HL-60 (cell line): Measurements from ENCODE around the gene HMCN2.

ENCODE experiments used
- DNase-seq, 2 experiments: peaks; one replicate each; pipeline ENCODE4 v3.0.0-alpha.2; 2010 to 2020; ENCODE audit warnings: low read depth in 1 of 2, low spot score in 1 of 2
- H3K27ac ChIP-seq: fragments of 250-450 bp; sonication (Bioruptor Pico); replicated peaks from 2 replicates; pipeline ENCODE4 v1.5.1; 2020; ENCODE audit warnings: mild to moderate bottlenecking, moderate library complexity
- H3K27me3 ChIP-seq: fragments of 250-450 bp; sonication (Bioruptor Pico); 2 replicates; pipeline ENCODE4 v1.5.1; 2021; ENCODE audit warnings: mild to moderate bottlenecking, moderate library complexity; ENCODE audit not compliant: insufficient read depth, poor library complexity, severe bottlenecking
- H3K4me3 ChIP-seq: replicated peaks from 2 replicates; pipeline ENCODE4 v1.5.1; 2011; ENCODE audit warnings: mild to moderate bottlenecking, control low read depth, low read length; ENCODE audit not compliant: insufficient read depth
- GABPA ChIP-seq: IDR thresholded peaks from 2 replicates; pipeline ENCODE4 v1.6.1; 2012; ENCODE audit warnings: low read depth
- POLR2AphosphoS5 ChIP-seq: IDR thresholded peaks from 2 replicates; pipeline ENCODE4 v1.6.1; 2012; ENCODE audit warnings: low read depth
- SPI1 ChIP-seq: IDR thresholded peaks from 2 replicates; pipeline ENCODE4 v1.6.1; 2012; ENCODE audit warnings: low read depth, mild to moderate bottlenecking, borderline replicate concordance
- TF ChIP-seq, protein P1 (sequence below): IDR thresholded peaks from 2 replicates; pipeline ENCODE4 v1.6.1; 2012; ENCODE audit warnings: low read depth; ENCODE audit not compliant: insufficient replicate concordance
- TF ChIP-seq, protein P2 (sequence below): IDR thresholded peaks from one replicate; pipeline ENCODE4 v1.5.1; 2011; ENCODE audit warnings: low read length, control low read depth, inconsistent platforms; ENCODE audit not compliant: insufficient read depth

HMCN2 gene

DNA sequence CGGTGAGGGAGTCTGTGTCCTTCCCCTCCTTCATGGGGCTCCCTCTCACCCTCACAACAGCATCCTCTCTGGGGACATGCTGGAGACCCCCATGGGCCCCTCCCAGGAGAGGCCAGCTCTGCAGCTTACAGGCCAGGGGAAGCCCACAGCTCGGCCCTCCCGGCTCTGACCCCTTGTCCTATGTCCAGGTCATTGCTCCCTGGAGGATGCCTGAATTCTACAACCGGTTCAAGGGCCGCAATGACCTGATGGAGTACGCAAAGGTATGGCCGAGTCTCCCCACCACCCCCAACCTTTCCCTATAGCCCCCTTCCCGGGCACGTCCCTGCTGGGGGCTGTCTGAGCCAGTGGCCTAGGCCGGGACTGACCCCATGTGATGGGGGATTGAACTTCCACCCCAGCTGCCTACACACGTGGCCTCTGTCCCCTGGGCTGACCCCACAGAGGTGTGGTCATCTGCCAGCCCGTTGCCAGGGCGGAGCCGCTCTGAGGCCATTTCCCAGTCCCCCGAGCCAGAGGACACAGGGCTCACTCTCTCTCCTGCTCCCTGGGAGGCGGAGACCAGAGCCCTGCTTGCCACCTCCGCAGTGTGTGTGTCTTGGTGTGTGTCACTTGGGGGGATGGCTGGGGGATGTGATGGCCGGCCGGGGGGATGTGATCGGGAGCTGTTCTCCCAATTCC lies 201.1 kb downstream of the HMCN2 start:
- Histone ChIP-seq H3K27ac (no peak overlapping the region), H3K27me3 (no peaks in the 10 kb centered on the region), H3K4me3 (no peak overlapping the region)
- TF ChIP-seq SPI1, result no peak
- TF ChIP-seq, protein P1, sequence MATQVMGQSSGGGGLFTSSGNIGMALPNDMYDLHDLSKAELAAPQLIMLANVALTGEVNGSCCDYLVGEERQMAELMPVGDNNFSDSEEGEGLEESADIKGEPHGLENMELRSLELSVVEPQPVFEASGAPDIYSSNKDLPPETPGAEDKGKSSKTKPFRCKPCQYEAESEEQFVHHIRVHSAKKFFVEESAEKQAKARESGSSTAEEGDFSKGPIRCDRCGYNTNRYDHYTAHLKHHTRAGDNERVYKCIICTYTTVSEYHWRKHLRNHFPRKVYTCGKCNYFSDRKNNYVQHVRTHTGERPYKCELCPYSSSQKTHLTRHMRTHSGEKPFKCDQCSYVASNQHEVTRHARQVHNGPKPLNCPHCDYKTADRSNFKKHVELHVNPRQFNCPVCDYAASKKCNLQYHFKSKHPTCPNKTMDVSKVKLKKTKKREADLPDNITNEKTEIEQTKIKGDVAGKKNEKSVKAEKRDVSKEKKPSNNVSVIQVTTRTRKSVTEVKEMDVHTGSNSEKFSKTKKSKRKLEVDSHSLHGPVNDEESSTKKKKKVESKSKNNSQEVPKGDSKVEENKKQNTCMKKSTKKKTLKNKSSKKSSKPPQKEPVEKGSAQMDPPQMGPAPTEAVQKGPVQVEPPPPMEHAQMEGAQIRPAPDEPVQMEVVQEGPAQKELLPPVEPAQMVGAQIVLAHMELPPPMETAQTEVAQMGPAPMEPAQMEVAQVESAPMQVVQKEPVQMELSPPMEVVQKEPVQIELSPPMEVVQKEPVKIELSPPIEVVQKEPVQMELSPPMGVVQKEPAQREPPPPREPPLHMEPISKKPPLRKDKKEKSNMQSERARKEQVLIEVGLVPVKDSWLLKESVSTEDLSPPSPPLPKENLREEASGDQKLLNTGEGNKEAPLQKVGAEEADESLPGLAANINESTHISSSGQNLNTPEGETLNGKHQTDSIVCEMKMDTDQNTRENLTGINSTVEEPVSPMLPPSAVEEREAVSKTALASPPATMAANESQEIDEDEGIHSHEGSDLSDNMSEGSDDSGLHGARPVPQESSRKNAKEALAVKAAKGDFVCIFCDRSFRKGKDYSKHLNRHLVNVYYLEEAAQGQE, result no peak
- TF ChIP-seq, protein P2, sequence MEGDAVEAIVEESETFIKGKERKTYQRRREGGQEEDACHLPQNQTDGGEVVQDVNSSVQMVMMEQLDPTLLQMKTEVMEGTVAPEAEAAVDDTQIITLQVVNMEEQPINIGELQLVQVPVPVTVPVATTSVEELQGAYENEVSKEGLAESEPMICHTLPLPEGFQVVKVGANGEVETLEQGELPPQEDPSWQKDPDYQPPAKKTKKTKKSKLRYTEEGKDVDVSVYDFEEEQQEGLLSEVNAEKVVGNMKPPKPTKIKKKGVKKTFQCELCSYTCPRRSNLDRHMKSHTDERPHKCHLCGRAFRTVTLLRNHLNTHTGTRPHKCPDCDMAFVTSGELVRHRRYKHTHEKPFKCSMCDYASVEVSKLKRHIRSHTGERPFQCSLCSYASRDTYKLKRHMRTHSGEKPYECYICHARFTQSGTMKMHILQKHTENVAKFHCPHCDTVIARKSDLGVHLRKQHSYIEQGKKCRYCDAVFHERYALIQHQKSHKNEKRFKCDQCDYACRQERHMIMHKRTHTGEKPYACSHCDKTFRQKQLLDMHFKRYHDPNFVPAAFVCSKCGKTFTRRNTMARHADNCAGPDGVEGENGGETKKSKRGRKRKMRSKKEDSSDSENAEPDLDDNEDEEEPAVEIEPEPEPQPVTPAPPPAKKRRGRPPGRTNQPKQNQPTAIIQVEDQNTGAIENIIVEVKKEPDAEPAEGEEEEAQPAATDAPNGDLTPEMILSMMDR, result no peak
- TF ChIP-seq POLR2AphosphoS5, result no peak
- no peak for TF ChIP-seq GABPA
- DNase-seq, result no peak

DNA sequence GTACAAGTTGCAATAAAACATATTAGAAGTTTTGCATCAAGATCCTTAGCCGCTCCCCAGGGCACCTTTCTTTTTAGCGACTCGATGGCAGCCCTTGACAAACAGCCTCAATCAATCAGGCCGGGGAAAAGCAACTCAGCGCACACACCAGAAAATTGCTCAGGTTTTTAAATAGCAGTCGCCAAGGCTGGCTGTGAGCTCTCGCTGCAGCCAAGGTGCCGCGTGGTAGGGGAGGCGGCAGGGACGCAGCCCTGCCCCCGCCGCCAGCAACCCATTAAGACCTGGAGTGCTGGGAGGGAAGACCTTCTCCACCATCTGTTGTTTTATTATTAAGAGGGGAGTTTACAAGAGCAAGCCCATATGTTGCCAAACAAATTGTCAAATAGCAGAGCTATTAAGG lies 201.8 kb downstream of the HMCN2 start:
- no peak overlapping the region for H3K4me3 ChIP-seq
- DNase-seq, result no peak
- no peaks in the 10 kb centered on the region for H3K27me3 ChIP-seq
- no peak overlapping the region for H3K27ac ChIP-seq
- TF ChIP-seq SPI1 (no peak), GABPA (no peak), POLR2AphosphoS5 (no peak)
- TF ChIP-seq, protein P1, result no peak
- TF ChIP-seq, protein P2, result no peak

DNA sequence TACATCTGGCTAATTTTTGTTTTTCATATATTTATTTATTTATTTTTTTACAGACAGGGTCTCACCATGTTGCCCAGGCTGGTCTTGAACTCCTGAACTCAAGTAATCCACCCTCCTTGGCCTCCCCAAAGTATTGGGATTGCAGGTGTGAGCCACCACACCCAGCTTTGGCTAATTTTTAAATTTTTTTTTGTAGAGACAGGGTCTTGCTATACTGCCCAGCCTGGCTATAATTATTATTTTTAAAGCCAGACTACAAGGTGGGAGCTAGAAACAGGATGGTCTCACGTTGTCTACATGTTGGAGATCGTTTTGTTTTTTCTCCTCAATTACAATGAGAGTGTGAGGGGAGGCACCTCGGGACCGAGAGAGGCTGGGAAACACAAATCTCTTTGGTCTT lies 203.0 kb downstream of the HMCN2 start:
- TF ChIP-seq SPI1 (no peak), GABPA (no peak), POLR2AphosphoS5 (no peak)
- TF ChIP-seq, protein P2, result no peak
- TF ChIP-seq, protein P1, result no peak
- Histone ChIP-seq H3K27me3 (no peaks in the 10 kb centered on the region), H3K27ac (no peak overlapping the region), H3K4me3 (no peak overlapping the region)
- DNase-seq, result no peak
